Endothelial cell of umbilical vein (primary cell): ENCODE results near the gene CFAP107.

ENCODE experiments used
- CTCF ChIP-seq, 2 donors: IDR thresholded peaks; 1 replicate in 1 of 2; 2 replicates in 1 of 2; pipeline ENCODE4 v1.5.1; 2011; ENCODE audit warnings: low read length in 2 of 2, mild to moderate bottlenecking in 2 of 2, moderate library complexity in 2 of 2, control low read depth in 1 of 2, inconsistent platforms in 1 of 2, low read depth in 1 of 2; ENCODE audit not compliant: insufficient read depth in 1 of 2; ENCODE audit errors: extremely low read depth in 1 of 2
- EZH2 ChIP-seq: IDR thresholded peaks from 2 replicates; pipeline ENCODE4 v1.6.1; 2012; ENCODE audit warnings: borderline replicate concordance, low read depth, mild to moderate bottlenecking, moderate library complexity, low read length, inconsistent platforms; ENCODE audit not compliant: severe bottlenecking
- GATA2 ChIP-seq: IDR thresholded peaks from 2 replicates; pipeline ENCODE4 v1.7.0; 2011; ENCODE audit warnings: low read depth, mild to moderate bottlenecking, moderate library complexity, mixed read lengths, low read length; ENCODE audit not compliant: insufficient read length, insufficient read depth
- JUN ChIP-seq: IDR thresholded peaks from 2 replicates; pipeline ENCODE4 v1.6.1; 2011; ENCODE audit warnings: borderline replicate concordance, low read depth; ENCODE audit not compliant: insufficient read length, insufficient read depth
- MAX ChIP-seq: IDR thresholded peaks from 2 replicates; pipeline ENCODE4 v1.6.1; 2011; ENCODE audit not compliant: insufficient read depth, insufficient read length
- POLR2A ChIP-seq: IDR thresholded peaks from 2 replicates; pipeline ENCODE4 v1.6.1; 2012; ENCODE audit warnings: low read depth, mild to moderate bottlenecking, control low read depth, low read length
- POLR2AphosphoS5 ChIP-seq: IDR thresholded peaks from 2 replicates; pipeline ENCODE4 v1.6.1; 2012; ENCODE audit warnings: low read depth, mild to moderate bottlenecking, control low read depth, low read length, moderate library complexity; ENCODE audit not compliant: insufficient read depth

GRCh38 chr1:12711536-12711935 lies 34.5 kb upstream of the CFAP107 start:
- no peak for TF ChIP-seq CTCF (IDR thresholded peaks at IDR 0.05; ENCODE audit: extremely low read depth in 1 of 2, insufficient read depth in 1 of 2, low read depth in 1 of 2, low read length in 2 of 2)
- TF ChIP-seq POLR2AphosphoS5 = no peak
- no peak for TF ChIP-seq POLR2A
- no peak for TF ChIP-seq GATA2
- TF ChIP-seq MAX = no peak
- no peak for TF ChIP-seq JUN
- no peak for TF ChIP-seq EZH2
